Left ventricle myocardium superior (tissue), 1 donor: ENCODE data around the gene SMC4. TPM values are rescaled to one million over a fixed set of nuclear protein-coding genes. Genes with fewer than 3 reads are reported as not detected.
A peak's percentile ranks its signal among the peaks of the same experiment; 100 is the strongest.

Source experiments
- ATAC-seq: fragments of 200-7000 bp; cut with Tn5 transposase; one replicate; pipeline ENCODE4 v1.9.1; 2020; ENCODE audit warnings: mild to moderate bottlenecking, moderate library complexity
- DNase-seq: peaks from one replicate; pipeline ENCODE4 v3.0.0-alpha.2; 2020
- intact Hi-C: fragments of 100-400 bp; cut with micrococcal nuclease; formaldehyde crosslinking; loops from one replicate; pipeline ENCODE4 v1.11.0; 2022
- microRNA-seq: library from miRNA; unstranded; fragments of <30 nt; microRNA quantifications from one replicate; pipeline ENCODE4 v1.2.0, GENCODE V29; 2020; ENCODE audit warnings: borderline number of aligned reads
- total RNA-seq: library from RNA; stranded (reverse); fragmentation: NEBNext Ultra II Directional; extraction: Animal tissue kit (Norgen Biotek cat#: 25700); gene quantifications from one replicate; pipeline ENCODE4 v1.2.1, GENCODE V29; 2021
- donor health status: DM: no; HTN: yes; CAD: no; lungs with severe emphysema.

The SMC4 gene
- total RNA-seq, 1 donor from 2014 or later, result 19.4 TPM

- DNase-seq (no peak), ATAC-seq (no peak)
- intact Hi-C loops, result no loop called here
Observed at GRCh38 chr3:160471892-160472291, 72.4 kb downstream of the SMC4 start.

- ATAC-seq (no peak), DNase-seq (no peak)
- intact Hi-C loops, result no loop called here
Observed at GRCh38 chr3:160472344-160472743, 72.9 kb downstream of the SMC4 start.

DNA sequence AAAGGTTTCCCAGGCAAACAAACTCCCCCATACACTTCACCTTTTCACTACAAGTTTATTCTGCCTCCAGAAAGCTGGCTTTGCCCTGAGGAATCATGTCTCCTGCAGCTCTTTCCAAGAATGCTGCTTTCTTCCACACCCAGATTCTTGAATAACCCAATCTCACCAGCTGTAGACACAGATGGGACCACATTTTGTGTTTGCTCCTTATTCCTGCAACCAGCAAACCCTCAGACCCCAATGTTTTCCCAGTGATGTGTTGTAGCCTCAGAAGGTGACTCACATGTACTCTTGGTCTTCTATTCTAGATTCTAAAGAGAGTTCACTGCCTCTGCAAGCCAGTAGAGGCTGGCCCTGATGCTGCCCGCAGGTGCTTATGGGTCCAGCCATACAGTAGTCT lies 73.8 kb downstream of the SMC4 start:
- ATAC-seq (no peak), DNase-seq (no peak)
- intact Hi-C loops, result no loop called here

- no peak for DNase-seq
- intact Hi-C loops, result no loop called here
- no peak for ATAC-seq
Observed at GRCh38 chr3:160473978-160474377, 74.5 kb downstream of the SMC4 start.

DNA sequence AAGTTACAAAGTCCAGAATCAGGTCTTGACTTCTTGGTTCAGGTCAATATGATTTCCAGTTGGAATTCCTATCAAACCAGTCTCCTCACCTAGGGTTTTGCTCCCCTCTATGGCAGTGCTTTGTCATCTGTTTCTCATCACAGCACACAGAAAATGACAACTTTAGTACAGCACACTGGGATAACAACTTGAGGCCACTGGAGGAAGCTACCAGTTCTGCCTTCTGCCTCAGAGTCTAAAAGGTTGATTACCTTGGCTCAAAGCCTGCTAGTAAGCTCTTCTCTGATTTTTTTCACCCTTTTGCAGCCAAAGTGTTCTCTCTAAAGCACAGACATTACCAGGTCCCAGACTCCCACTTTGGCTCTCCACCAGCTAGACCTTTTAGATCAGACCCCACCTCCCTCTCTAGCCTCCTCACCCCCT lies 75.0 kb downstream of the SMC4 start:
- DNase-seq, result no peak
- intact Hi-C loops, result no loop called here
- no peak for ATAC-seq

DNA sequence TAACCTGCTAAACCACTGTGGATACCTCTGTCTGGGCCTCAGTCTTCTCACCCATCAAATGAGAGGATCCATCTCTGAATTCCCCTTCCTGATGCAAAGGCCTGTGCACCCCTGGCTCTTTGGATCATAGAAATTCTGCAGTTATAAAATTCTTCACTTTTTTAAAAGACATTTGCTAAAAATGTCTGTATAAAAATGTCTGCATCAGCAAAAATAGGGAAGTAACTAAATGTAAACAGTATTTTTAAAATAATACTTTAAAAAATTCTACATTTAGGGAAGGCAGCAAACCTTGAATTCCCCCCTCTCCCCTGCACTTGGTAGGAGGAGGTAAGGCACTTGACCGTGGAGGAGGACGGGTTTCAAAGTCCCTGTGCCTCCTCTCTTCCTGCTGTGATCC lies 75.7 kb downstream of the SMC4 start:
- DNase-seq (no peak), ATAC-seq (no peak)
- intact Hi-C loops, result no loop called here

GRCh38 chr3:160475884-160476283 lies 76.4 kb downstream of the SMC4 start:
- intact Hi-C loops, result no loop called here

DNA sequence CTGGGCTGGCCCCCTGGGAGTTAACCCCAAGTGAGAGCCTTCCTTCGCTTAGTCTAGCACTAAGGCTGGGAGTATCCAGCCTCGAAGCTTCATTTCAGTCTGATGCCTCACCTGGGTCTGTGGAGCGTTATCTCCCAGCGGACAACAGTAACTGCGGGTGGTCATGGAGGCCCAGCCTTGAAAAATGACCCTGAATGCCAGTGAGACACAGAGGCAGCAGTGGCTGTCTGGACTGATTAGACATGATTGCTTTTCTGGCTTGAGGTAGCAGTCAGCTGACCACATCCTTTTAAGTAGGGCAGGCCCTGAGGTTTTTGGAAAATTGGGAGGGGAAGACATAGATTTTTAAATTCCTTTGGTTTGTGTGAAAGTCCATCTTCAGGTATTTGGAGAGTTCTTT lies 78.3 kb downstream of the SMC4 start:
- intact Hi-C loops, result no loop called here
- ATAC-seq (no peak), DNase-seq (no peak)

More at GRCh38 chr3:160475884-160476283, 76.4 kb downstream of the SMC4 start:
- no peak for DNase-seq
- no peak for ATAC-seq

- intact Hi-C loops, result no loop called here
- no peak for ATAC-seq
- DNase-seq, result no peak
Observed at GRCh38 chr3:160478338-160478737, 78.9 kb downstream of the SMC4 start.

DNA sequence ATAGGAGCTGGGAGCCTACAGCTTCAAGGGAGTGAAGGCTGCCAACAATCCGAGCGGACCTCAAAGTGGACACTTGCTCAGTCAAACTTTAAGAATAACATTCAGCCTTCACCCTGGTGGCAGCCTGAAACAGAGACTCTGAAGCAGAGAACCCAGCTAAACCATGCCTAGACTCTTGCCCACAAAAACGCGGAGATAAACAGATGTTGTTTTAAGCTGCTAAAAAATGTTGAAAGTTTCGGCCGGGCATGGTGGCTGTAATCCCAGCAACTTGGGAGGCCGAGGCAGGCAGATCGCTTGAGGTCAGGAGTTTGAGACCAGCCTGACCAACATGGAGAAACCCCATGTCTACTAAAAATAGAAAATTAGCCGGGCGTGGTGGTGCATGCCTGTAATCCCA lies 79.9 kb downstream of the SMC4 start:
- ATAC-seq, result no peak
- intact Hi-C loops, result no loop called here
- no peak for DNase-seq

GRCh38 chr3:160480931-160481330 lies 81.5 kb downstream of the SMC4 start:
- intact Hi-C loops, result no loop called here
- no peak for DNase-seq
- ATAC-seq, result no peak

DNA sequence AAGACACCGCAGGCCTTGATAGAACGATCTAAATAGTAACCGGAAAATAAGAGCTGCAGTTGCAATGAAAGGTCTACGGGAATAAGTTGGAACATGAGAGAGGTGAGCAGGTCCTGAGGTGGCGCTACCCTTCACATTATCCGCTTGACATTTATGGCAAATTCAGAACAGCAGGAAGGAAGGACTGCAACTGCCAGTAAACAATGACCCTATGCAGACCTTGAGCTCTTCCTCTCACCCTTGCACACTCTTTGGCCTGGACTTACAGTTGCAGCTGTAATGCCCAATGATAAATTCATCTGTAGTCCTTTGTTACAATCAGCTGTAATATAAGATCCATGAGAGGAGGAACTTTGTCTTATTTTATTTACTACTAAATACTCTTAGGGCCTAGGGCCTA lies 82.4 kb downstream of the SMC4 start:
- DNase-seq (no peak), ATAC-seq (no peak)
- intact Hi-C loops, result no loop called here

DNA sequence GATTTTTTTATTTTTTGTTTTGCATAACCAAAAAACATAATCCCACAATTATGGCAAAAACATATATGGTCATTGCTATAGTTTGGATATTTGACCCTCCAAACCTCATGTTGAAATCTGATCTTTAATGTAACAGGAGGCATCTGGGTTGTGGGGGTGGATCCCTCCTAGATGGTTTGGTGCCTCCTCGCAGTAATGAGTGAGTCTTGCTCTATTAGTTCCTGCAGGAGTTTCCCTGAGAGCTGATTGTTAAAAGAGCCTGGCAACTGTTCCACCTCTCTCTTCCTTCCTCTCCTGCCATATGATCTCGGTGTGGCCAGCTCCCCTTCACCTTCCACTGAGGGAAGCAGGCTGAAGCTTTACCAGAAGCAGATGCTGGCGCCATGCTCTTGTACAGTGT lies 83.3 kb downstream of the SMC4 start:
- intact Hi-C loops, result no loop called here
- DNase-seq (no peak), ATAC-seq (no peak)

Small RNAs within 50 kb of the gene (microRNA-seq; reads per million reads assigned to microRNA genes)
- 683 reads per million, percentile 71 among the genes with 10 or more reads in this experiment for gene MIR15B
- gene MIR16-2, result 747 reads per million, percentile 72 among the genes with 10 or more reads in this experiment

Other genes with a start within 250 kb of the SMC4 start
- 0.15 TPM for gene C3orf80, start 174.2 kb upstream of the SMC4 start, total RNA-seq
- 9.8 TPM for gene IFT80, start 425 bp upstream of the SMC4 start, total RNA-seq
- gene TRIM59, start 50.1 kb downstream of the SMC4 start, total RNA-seq, result 0.40 TPM
- gene KPNA4, start 165.9 kb downstream of the SMC4 start, total RNA-seq, result 139 TPM